Endothelial cell of umbilical vein (primary cell): ENCODE results near the gene TEC. TPM values are rescaled to one million over a fixed set of nuclear protein-coding genes. Genes with fewer than 3 reads are reported as not detected.

ENCODE experiments used
- BruUV-seq: library from RNA; stranded (reverse); fragments of 400-500 nt; replicated peaks from 2 replicates; lab custom pipeline; 2021; lab: Mats Ljungman, UMichigan
- CTCF ChIA-PET: fragments of 300-600, 350-600 bp; sonication (Branson Sonifier 250); formaldehyde crosslinking; loops from one replicate; lab custom pipeline; 2021; ENCODE audit warnings: antibody characterized with exemption, inconsistent platforms; lab: Charles Lee
- POLR2A ChIA-PET: fragments of 300-600, 350-600 bp; sonication (Branson Sonifier 250); formaldehyde crosslinking; loops from one replicate; lab custom pipeline; 2021; ENCODE audit warnings: antibody characterized with exemption, inconsistent platforms; lab: Charles Lee
- DNase-seq: peaks from one replicate; pipeline ENCODE4 v3.0.0-alpha.2; 2011; ENCODE audit warnings: low read depth, low spot score
- FAIRE-seq: peaks from 2 replicates; lab custom pipeline; 2011; peaks lifted over from hg19 to GRCh38; lab: Jason Lieb, UNC
- H2AFZ ChIP-seq: 2 replicates; pipeline ENCODE4 v1.6.0; 2012; ENCODE audit warnings: low read depth, low read length, control low read depth, inconsistent platforms
- H3K27ac ChIP-seq: 2 replicates; pipeline ENCODE4 v1.5.1; 2011; ENCODE audit warnings: low read depth, mild to moderate bottlenecking, control low read depth, low read length, moderate library complexity; ENCODE audit not compliant: insufficient read depth
- H3K27me3 ChIP-seq, 2 experiments: 2 replicates each; pipeline versions ENCODE4 v1.6.0 to v1.6.1; 2011; ENCODE audit warnings: low read length in 2 of 2, mixed read lengths in 1 of 2; ENCODE audit not compliant: control insufficient read depth in 2 of 2, insufficient read depth in 2 of 2
- H3K36me3 ChIP-seq, 2 experiments: 2 replicates in 1 of 2; 3 replicates in 1 of 2; pipeline ENCODE4 v1.5.1; 2011; ENCODE audit warnings: low read length in 2 of 2, mild to moderate bottlenecking in 1 of 2, moderate library complexity in 1 of 2; ENCODE audit not compliant: control insufficient read depth in 2 of 2, insufficient read depth in 2 of 2; ENCODE audit errors: extremely low read depth in 1 of 2
- H3K4me1 ChIP-seq: 3 replicates; pipeline ENCODE4 v1.5.1; 2011; ENCODE audit warnings: mild to moderate bottlenecking, low read length; ENCODE audit not compliant: control insufficient read depth, insufficient read depth; ENCODE audit errors: extremely low read depth
- H3K4me2 ChIP-seq: 2 replicates; pipeline ENCODE4 v1.6.1; 2011; ENCODE audit warnings: low read length, control low read depth, mixed read lengths; ENCODE audit not compliant: insufficient read depth
- H3K4me3 ChIP-seq, 3 experiments: fragments of 200-600 bp in 1 of 3; sonication (generic), shearing (Covaris generic) in 1 of 3; replicated peaks in 1 of 3; 2 replicates each; pipeline ENCODE4 v1.5.1; 2011 to 2016; ENCODE audit warnings: control low read depth in 3 of 3, low read length in 3 of 3, mild to moderate bottlenecking in 2 of 3, inconsistent platforms in 1 of 3, low read depth in 1 of 3, moderate library complexity in 1 of 3; ENCODE audit not compliant: insufficient read depth in 1 of 3
- H3K79me2 ChIP-seq: 2 replicates; pipeline ENCODE4 v1.6.0; 2012; ENCODE audit warnings: low read length, inconsistent platforms; ENCODE audit not compliant: control insufficient read depth, insufficient read depth
- H3K9ac ChIP-seq: replicated peaks from 2 replicates; pipeline ENCODE3; 2011; ENCODE audit warnings: low read length, control low read depth; ENCODE audit not compliant: insufficient read depth; ENCODE audit errors: extremely low read depth
- H3K9me1 ChIP-seq: replicated peaks from 3 replicates; pipeline ENCODE4 v1.6.0; 2011; ENCODE audit warnings: mild to moderate bottlenecking, low read length; ENCODE audit not compliant: control insufficient read depth, insufficient read depth; ENCODE audit errors: extremely low read depth
- H3K9me3 ChIP-seq: replicated peaks from 2 replicates; pipeline ENCODE4 v1.5.1; 2012; ENCODE audit warnings: low read length, inconsistent platforms; ENCODE audit not compliant: control insufficient read depth, insufficient read depth
- H4K20me1 ChIP-seq: replicated peaks from 2 replicates; pipeline ENCODE3; 2011; ENCODE audit warnings: mild to moderate bottlenecking, low read length; ENCODE audit not compliant: control insufficient read depth, insufficient read depth; ENCODE audit errors: extremely low read depth
- EZH2 ChIP-seq: IDR thresholded peaks from 2 replicates; pipeline ENCODE4 v1.6.1; 2012; ENCODE audit warnings: borderline replicate concordance, low read depth, mild to moderate bottlenecking, moderate library complexity, low read length, inconsistent platforms; ENCODE audit not compliant: severe bottlenecking
- FOS ChIP-seq: IDR thresholded peaks from 2 replicates; pipeline ENCODE4 v1.6.1; 2011; ENCODE audit warnings: mild to moderate bottlenecking, low read length, moderate library complexity, borderline replicate concordance; ENCODE audit not compliant: insufficient read depth
- GATA2 ChIP-seq: IDR thresholded peaks from 2 replicates; pipeline ENCODE4 v1.7.0; 2011; ENCODE audit warnings: low read depth, mild to moderate bottlenecking, moderate library complexity, mixed read lengths, low read length; ENCODE audit not compliant: insufficient read length, insufficient read depth
- JUN ChIP-seq: IDR thresholded peaks from 2 replicates; pipeline ENCODE4 v1.6.1; 2011; ENCODE audit warnings: borderline replicate concordance, low read depth; ENCODE audit not compliant: insufficient read length, insufficient read depth
- MAX ChIP-seq: IDR thresholded peaks from 2 replicates; pipeline ENCODE4 v1.6.1; 2011; ENCODE audit not compliant: insufficient read depth, insufficient read length
- MYC ChIP-seq: IDR thresholded peaks from one replicate; pipeline ENCODE4 v1.6.1; 2011; ENCODE audit warnings: mild to moderate bottlenecking, low read depth, low read length
- POLR2A ChIP-seq: IDR thresholded peaks from 2 replicates; pipeline ENCODE4 v1.6.1; 2012; ENCODE audit warnings: low read depth, mild to moderate bottlenecking, control low read depth, low read length
- POLR2AphosphoS5 ChIP-seq: IDR thresholded peaks from 2 replicates; pipeline ENCODE4 v1.6.1; 2012; ENCODE audit warnings: low read depth, mild to moderate bottlenecking, control low read depth, low read length, moderate library complexity; ENCODE audit not compliant: insufficient read depth
- dilution Hi-C: fragments of 300-500 bp; cut with MboI; formaldehyde crosslinking; loops from one replicate; pipeline ENCODE4 v1.15.0; 2019; ENCODE audit warnings: low sequenced_read_pairs; ENCODE audit not compliant: extremely low pct_ligation_motif_present
- intact Hi-C: fragments of 100-400 bp; cut with micrococcal nuclease; formaldehyde crosslinking; loops from one replicate; pipeline ENCODE4 v1.10.0; 2022
- polyA plus RNA-seq, 4 experiments: library from polyadenylated mRNA; depleted of rRNA in 3 of 4; stranded (reverse) in 3 of 4; unstranded in 1 of 4; fragments of >200 nt; gene quantifications; 2 replicates each; pipeline versions ENCODE4 v1.2.1 to v1.2.3, GENCODE V29; 2011 to 2012; ENCODE audit warnings: missing spikeins in 1 of 4
- total RNA-seq: library from RNA; stranded (reverse); gene quantifications from 2 replicates; pipeline ENCODE4 v1.2.3, GENCODE V29; 2021
- TF ChIP-seq, protein P1 (sequence below), 2 donors: IDR thresholded peaks; 1 replicate in 1 of 2; 2 replicates in 1 of 2; pipeline ENCODE4 v1.5.1; 2011; ENCODE audit warnings: low read length in 2 of 2, mild to moderate bottlenecking in 2 of 2, moderate library complexity in 2 of 2, control low read depth in 1 of 2, inconsistent platforms in 1 of 2, low read depth in 1 of 2; ENCODE audit not compliant: insufficient read depth in 1 of 2; ENCODE audit errors: extremely low read depth in 1 of 2

TEC gene
- total and polyA plus RNA-seq, 2 donors (not counting 3 experiments of a cell fraction or from before 2014, with no cell fraction given) = 0.08 to 0.86 TPM

GRCh38 chr4:48156423-48156822, 113.2 kb downstream of the TEC start:
- DNase-seq = no peak
- no peak overlapping the region for H3K27ac ChIP-seq
- no peaks in the 10 kb centered on the region for H3K79me2 ChIP-seq
- H4K20me1 ChIP-seq = no peaks in the 10 kb centered on the region
- no peaks in the 10 kb centered on the region for H3K9me3 ChIP-seq
- intact Hi-C loops (no loop called here), dilution Hi-C loops (no loop called here)
- H3K4me1 ChIP-seq = no peaks in the 10 kb centered on the region
- H3K4me2 ChIP-seq = no peak overlapping the region
- H3K9ac ChIP-seq = no peak overlapping the region
- BruUV-seq = no TSS peak
- FAIRE-seq = no peak
- CTCF ChIA-PET = no interaction called here
- H2AFZ ChIP-seq = no peak overlapping the region
- no peaks in the 10 kb centered on the region for H3K36me3 ChIP-seq
- POLR2A ChIA-PET = no interaction called here
- H3K9me1 ChIP-seq = no peaks in the 10 kb centered on the region
- no peaks in the 10 kb centered on the region for H3K27me3 ChIP-seq
- no peak overlapping the region for H3K4me3 ChIP-seq
- TF ChIP-seq MYC (no peak), MAX (no peak), POLR2AphosphoS5 (no peak)

GRCh38 chr4:48153791-48154550, 115.7 kb downstream of the TEC start:
- no peak overlapping the region for H3K4me2 ChIP-seq
- peaks cover 0 to 4% of the 10 kb centered on the region in 2 experiments for H3K27me3 ChIP-seq
- no peak overlapping the region for H3K4me3 ChIP-seq
- no peak overlapping the region for H3K27ac ChIP-seq
- no peak overlapping the region for H3K9ac ChIP-seq
- no peaks in the 10 kb centered on the region for H3K9me1 ChIP-seq
- ChIA-PET CTCF (no interaction called here), POLR2A (no interaction called here)
- H3K36me3 ChIP-seq = no peaks in the 10 kb centered on the region
- no peaks in the 10 kb centered on the region for H3K79me2 ChIP-seq
- H4K20me1 ChIP-seq = no peaks in the 10 kb centered on the region
- no peak for FAIRE-seq
- H3K9me3 ChIP-seq = no peaks in the 10 kb centered on the region
- BruUV-seq = no TSS peak
- DNase-seq = no peak
- intact Hi-C loops = no loop called here
- H2AFZ ChIP-seq = no peak overlapping the region
- no peaks in the 10 kb centered on the region for H3K4me1 ChIP-seq
- dilution Hi-C loops = no loop called here
- TF ChIP-seq POLR2A = no peak
- TF ChIP-seq MYC = no peak
- TF ChIP-seq EZH2 = no peak
- TF ChIP-seq POLR2AphosphoS5 = no peak
- TF ChIP-seq JUN = no peak
- TF ChIP-seq FOS = no peak
- no peak for TF ChIP-seq MAX
- TF ChIP-seq GATA2 = no peak
- TF ChIP-seq, protein P1, sequence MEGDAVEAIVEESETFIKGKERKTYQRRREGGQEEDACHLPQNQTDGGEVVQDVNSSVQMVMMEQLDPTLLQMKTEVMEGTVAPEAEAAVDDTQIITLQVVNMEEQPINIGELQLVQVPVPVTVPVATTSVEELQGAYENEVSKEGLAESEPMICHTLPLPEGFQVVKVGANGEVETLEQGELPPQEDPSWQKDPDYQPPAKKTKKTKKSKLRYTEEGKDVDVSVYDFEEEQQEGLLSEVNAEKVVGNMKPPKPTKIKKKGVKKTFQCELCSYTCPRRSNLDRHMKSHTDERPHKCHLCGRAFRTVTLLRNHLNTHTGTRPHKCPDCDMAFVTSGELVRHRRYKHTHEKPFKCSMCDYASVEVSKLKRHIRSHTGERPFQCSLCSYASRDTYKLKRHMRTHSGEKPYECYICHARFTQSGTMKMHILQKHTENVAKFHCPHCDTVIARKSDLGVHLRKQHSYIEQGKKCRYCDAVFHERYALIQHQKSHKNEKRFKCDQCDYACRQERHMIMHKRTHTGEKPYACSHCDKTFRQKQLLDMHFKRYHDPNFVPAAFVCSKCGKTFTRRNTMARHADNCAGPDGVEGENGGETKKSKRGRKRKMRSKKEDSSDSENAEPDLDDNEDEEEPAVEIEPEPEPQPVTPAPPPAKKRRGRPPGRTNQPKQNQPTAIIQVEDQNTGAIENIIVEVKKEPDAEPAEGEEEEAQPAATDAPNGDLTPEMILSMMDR (IDR thresholded peaks at IDR 0.05; ENCODE audit: extremely low read depth in 1 of 2, insufficient read depth in 1 of 2, low read depth in 1 of 2, low read length in 2 of 2) = no peak
